K562 (cell line): Measurements from ENCODE around the gene ZDHHC11. TPM values are rescaled to one million over a fixed set of nuclear protein-coding genes. Genes with fewer than 3 reads are reported as not detected.

Experiments used
- ATF1 ChIP-seq, 2 experiments: fragments of 450-650 bp in 1 of 2; IDR thresholded peaks; 2 replicates each; pipeline ENCODE4 v1.6.1; 2016; ENCODE audit warnings: missing compliant biosample characterization in 1 of 2, missing genetic modification characterization in 1 of 2
- CREM ChIP-seq: IDR thresholded peaks from 2 replicates; pipeline ENCODE4 v1.6.1; 2014; ENCODE audit warnings: antibody characterized with exemption, low read depth
- GTF3C2 ChIP-seq: IDR thresholded peaks from 3 replicates; pipeline ENCODE4 v1.6.1; 2011; ENCODE audit warnings: borderline replicate concordance, mild to moderate bottlenecking, moderate library complexity; ENCODE audit not compliant: insufficient read length; ENCODE audit errors: extremely low read depth
- MYC ChIP-seq, 2 experiments: fragments of 250-450 bp in 1 of 2; sonication (Bioruptor Pico) in 1 of 2; IDR thresholded peaks; 2 replicates each; pipeline versions ENCODE4 v1.5.1 to v1.6.1; 2012 to 2021; ENCODE audit warnings: low read depth in 2 of 2, borderline replicate concordance in 1 of 2, improper control_type of control experiment in 1 of 2, low read length in 1 of 2, mild to moderate bottlenecking in 1 of 2, moderate library complexity in 1 of 2
- RBBP5 ChIP-seq: fragments of 200-600 bp; sonication (generic); IDR thresholded peaks from 2 replicates; pipeline ENCODE4 v1.6.1; 2012; ENCODE audit warnings: borderline replicate concordance, mild to moderate bottlenecking, low read length, control low read depth, inconsistent platforms; ENCODE audit not compliant: insufficient read depth, poor library complexity, severe bottlenecking
- RNF2 ChIP-seq: sonication (generic); IDR thresholded peaks from 2 replicates; pipeline ENCODE4 v1.6.1; 2016
- SAFB ChIP-seq: fragments of 200-400 bp; formaldehyde crosslinking; IDR thresholded peaks from 2 replicates; pipeline ENCODE4 v1.6.1; 2017; ENCODE audit warnings: low read depth, low read length, borderline replicate concordance
- SPI1 ChIP-seq: IDR thresholded peaks from 2 replicates; pipeline ENCODE4 v1.6.1; 2011; ENCODE audit warnings: low read depth, low read length, control low read depth, borderline replicate concordance
- STAG1 ChIP-seq: sonication (generic); formaldehyde crosslinking; IDR thresholded peaks from 2 replicates; pipeline ENCODE4 v1.5.0; 2020; ENCODE audit warnings: missing genetic modification reagents, borderline replicate concordance
- TEAD1 ChIP-seq, 2 experiments: fragments of 450-650 bp in 1 of 2; sonication (generic) in 1 of 2; formaldehyde crosslinking; IDR thresholded peaks; 2 replicates each; pipeline versions ENCODE4 v1.4.0 to v1.8.0; 2020 to 2022; ENCODE audit warnings: mild to moderate bottlenecking in 2 of 2, missing genetic modification reagents in 1 of 2
- U2AF1 ChIP-seq: fragments of 200-400 bp; formaldehyde crosslinking; optimal IDR thresholded peaks from 2 replicates; pipeline ENCODE3; 2017; ENCODE audit warnings: mild to moderate bottlenecking, low read depth, low read length, moderate library complexity
- ZBTB8A ChIP-seq: fragments of 450-650 bp; IDR thresholded peaks from 2 replicates; pipeline ENCODE4 v1.6.1; 2018; ENCODE audit warnings: mild to moderate bottlenecking, moderate library complexity; ENCODE audit not compliant: partially characterized antibody
- ZNF408 ChIP-seq: fragments of 250-450 bp; sonication (Bioruptor Pico); IDR thresholded peaks from 2 replicates; pipeline ENCODE4 v1.4.0; 2020; ENCODE audit warnings: low read depth, mild to moderate bottlenecking, moderate library complexity
- ZNF639 ChIP-seq, 2 experiments: fragments of 200-800 bp in 1 of 2; sonication (Bioruptor generic) in 1 of 2; sonication (generic) in 1 of 2; formaldehyde crosslinking in 1 of 2; IDR thresholded peaks in 1 of 2; conservative IDR thresholded peaks in 1 of 2; 2 replicates each; pipeline versions ENCODE4 v1.5.0 to v1.6.1; 2016 to 2020; ENCODE audit warnings: missing compliant biosample characterization in 1 of 2, missing genetic modification characterization in 1 of 2, missing genetic modification reagents in 1 of 2
- polyA plus RNA-seq, 8 experiments: library from polyadenylated mRNA; depleted of rRNA in 4 of 8; stranded (reverse) in 5 of 8; unstranded in 3 of 8; fragments of >200 nt; fragmentation: Nextera tagmentation in 2 of 8; fragmentation: Illumina TruSeq in 1 of 8; extraction: Ambion mirVana in 2 of 8; extraction: Trizol in 1 of 8; gene quantifications; 2 replicates each; pipeline versions ENCODE4 v1.2.1 to v1.2.3, GENCODE V29; 2011 to 2014; ENCODE audit warnings: inconsistent platforms in 1 of 8, missing spikeins in 1 of 8
- total RNA-seq, 7 experiments: library from RNA; depleted of rRNA in 6 of 7; stranded (reverse); fragments of >200 nt in 6 of 7; fragmentation: Illumina TruSeq in 2 of 7; extraction: Trizol in 2 of 7; gene quantifications; 2 replicates each; pipeline versions ENCODE4 v1.2.1 to v1.2.3, GENCODE V29; 2011 to 2021; ENCODE audit warnings: low replicate concordance in 1 of 7
- TF ChIP-seq, protein P1 (sequence below): fragments of 450-650 bp; formaldehyde crosslinking; IDR thresholded peaks from 2 replicates; pipeline ENCODE4 v1.4.0; 2022; ENCODE audit warnings: missing genetic modification characterization

Gene ZDHHC11
- total and polyA plus RNA-seq, 9 of the 15 experiments (the other 6 are each of a cell fraction or from before 2014, with no cell fraction given): 0.07 to 2.3 (median 0.52) TPM

- TF ChIP-seq STAG1 (CRISPR knock-in tag): no peak
- peak; percentile 75 for TF ChIP-seq U2AF1
- TF ChIP-seq, protein P1, sequence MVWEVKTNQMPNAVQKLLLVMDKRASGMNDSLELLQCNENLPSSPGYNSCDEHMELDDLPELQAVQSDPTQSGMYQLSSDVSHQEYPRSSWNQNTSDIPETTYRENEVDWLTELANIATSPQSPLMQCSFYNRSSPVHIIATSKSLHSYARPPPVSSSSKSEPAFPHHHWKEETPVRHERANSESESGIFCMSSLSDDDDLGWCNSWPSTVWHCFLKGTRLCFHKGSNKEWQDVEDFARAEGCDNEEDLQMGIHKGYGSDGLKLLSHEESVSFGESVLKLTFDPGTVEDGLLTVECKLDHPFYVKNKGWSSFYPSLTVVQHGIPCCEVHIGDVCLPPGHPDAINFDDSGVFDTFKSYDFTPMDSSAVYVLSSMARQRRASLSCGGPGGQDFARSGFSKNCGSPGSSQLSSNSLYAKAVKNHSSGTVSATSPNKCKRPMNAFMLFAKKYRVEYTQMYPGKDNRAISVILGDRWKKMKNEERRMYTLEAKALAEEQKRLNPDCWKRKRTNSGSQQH (CRISPR knock-in tag): 0 out of 2 replicates have a peak, but pooled peaks have one; percentile 34
- TF ChIP-seq ZNF639 (CRISPR knock-in tag; conservative IDR thresholded peaks at IDR 0.05 in 1 of 2, IDR thresholded peaks at IDR 0.05 in 1 of 2): peak in 1 of 2 experiments; percentile 94; a peak in 2 of 4 replicates
- peak; percentile 94 for TF ChIP-seq CREM
- TF ChIP-seq GTF3C2: no peak
- 0 out of 2 replicates have a peak, but pooled peaks have one; percentile 45 for TF ChIP-seq RNF2
- TF ChIP-seq RBBP5: peak; percentile 83
- no peak; a peak in 1 of 4 replicates for TF ChIP-seq TEAD1 (CRISPR knock-in tag; IDR thresholded peaks at IDR 0.05)
- TF ChIP-seq ZBTB8A: no peak
- no peak for TF ChIP-seq ZNF408 (CRISPR knock-in tag)
- peak; percentile 93 for TF ChIP-seq MYC (IDR thresholded peaks at IDR 0.05; ENCODE audit: low read depth, low read length)
- no peak; the same call in 1 of the 2 replicates for TF ChIP-seq MYC (CRISPR knock-in tag; IDR thresholded peaks at IDR 0.05; ENCODE audit: borderline replicate concordance, low read depth)
- 0 out of 2 replicates have a peak, but pooled peaks have one; percentile 22 for TF ChIP-seq SPI1
- peak; percentile 57; the same call in 1 of the 2 replicates for TF ChIP-seq ATF1 (CRISPR knock-in tag; IDR thresholded peaks at IDR 0.05)
- peak; percentile 91 for TF ChIP-seq ATF1 (tag; IDR thresholded peaks at IDR 0.05)
- peak; percentile 37; the same call in 1 of the 2 replicates for TF ChIP-seq SAFB
Observed at GRCh38 chr5:892394-893136, 41.8 kb upstream of the ZDHHC11 start, which contains the start of the genes BRD9 and TRIP13 (continued).
